Measurements from ENCODE around the gene MYO9B. TPM values are rescaled to one million over a fixed set of nuclear protein-coding genes. Genes with fewer than 3 reads are reported as not detected.
A peak's percentile ranks its signal among the peaks of the same experiment; 100 is the strongest.

MYO9B gene
- total and polyA plus RNA-seq, 2 of the 13 experiments (the other 11 are each of a cell fraction or from before 2014, with no cell fraction given) = 18.0 to 18.3 TPM

- TF ChIP-seq, protein P1, sequence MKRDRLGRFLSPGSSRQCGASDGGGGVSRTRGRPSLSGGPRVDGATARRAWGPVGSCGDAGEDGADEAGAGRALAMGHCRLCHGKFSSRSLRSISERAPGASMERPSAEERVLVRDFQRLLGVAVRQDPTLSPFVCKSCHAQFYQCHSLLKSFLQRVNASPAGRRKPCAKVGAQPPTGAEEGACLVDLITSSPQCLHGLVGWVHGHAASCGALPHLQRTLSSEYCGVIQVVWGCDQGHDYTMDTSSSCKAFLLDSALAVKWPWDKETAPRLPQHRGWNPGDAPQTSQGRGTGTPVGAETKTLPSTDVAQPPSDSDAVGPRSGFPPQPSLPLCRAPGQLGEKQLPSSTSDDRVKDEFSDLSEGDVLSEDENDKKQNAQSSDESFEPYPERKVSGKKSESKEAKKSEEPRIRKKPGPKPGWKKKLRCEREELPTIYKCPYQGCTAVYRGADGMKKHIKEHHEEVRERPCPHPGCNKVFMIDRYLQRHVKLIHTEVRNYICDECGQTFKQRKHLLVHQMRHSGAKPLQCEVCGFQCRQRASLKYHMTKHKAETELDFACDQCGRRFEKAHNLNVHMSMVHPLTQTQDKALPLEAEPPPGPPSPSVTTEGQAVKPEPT (CRISPR knock-in tag; IDR thresholded peaks at IDR 0.05; ENCODE audit: low read depth) = peak; percentile 51; the same call in 1 of the 2 replicates
- TF ChIP-seq ZFP1 (CRISPR knock-in tag; IDR thresholded peaks at IDR 0.05) (no peak), IKZF4 (CRISPR knock-in tag; IDR thresholded peaks at IDR 0.05; ENCODE audit: borderline replicate concordance, low read depth, not compliant biosample characterization) (no peak), KDM3A (CRISPR knock-in tag; IDR thresholded peaks at IDR 0.05; ENCODE audit: low read depth) (no peak), ATF7 (IDR thresholded peaks at IDR 0.05) (peak; percentile 86), ATF7 (CRISPR knock-in tag; IDR thresholded peaks at IDR 0.05) (no peak), ZNF678 (CRISPR knock-in tag; IDR thresholded peaks at IDR 0.05) (peak; percentile 72; the same call in 1 of the 2 replicates), ASH2L (IDR thresholded peaks at IDR 0.05; ENCODE audit: insufficient read length, low read depth, low read length) (peak; percentile 57), ZMAT3 (CRISPR knock-in tag; conservative IDR thresholded peaks at IDR 0.05) (no peak), SOX13 (IDR thresholded peaks at IDR 0.05) (no peak), SOX13 (CRISPR knock-in tag; conservative IDR thresholded peaks at IDR 0.05 in 1 of 2, IDR thresholded peaks at IDR 0.05 in 1 of 2) (peak in 1 of 2 experiments; percentile 30; a peak in 1 of 4 replicates), ZKSCAN8 (CRISPR knock-in tag; IDR thresholded peaks at IDR 0.05; ENCODE audit: borderline replicate concordance) (no peak), ZNF333 (CRISPR knock-in tag; IDR thresholded peaks at IDR 0.05; ENCODE audit: borderline replicate concordance) (peak; percentile 22; the same call in 1 of the 2 replicates), ZNF691 (CRISPR knock-in tag; IDR thresholded peaks at IDR 0.05; ENCODE audit: borderline replicate concordance, low read depth) (peak; percentile 30), PCBP1 (IDR thresholded peaks at IDR 0.05; ENCODE audit: borderline replicate concordance, low read depth, low read length) (peak; percentile 97), RBFOX2 (IDR thresholded peaks at IDR 0.05; ENCODE audit: low read depth, low read length) (peak; percentile 82), REL (CRISPR knock-in tag; conservative IDR thresholded peaks at IDR 0.05) (peak; percentile 63; the same call in 1 of the 2 replicates), POLR2A (IDR thresholded peaks at IDR 0.05; ENCODE audit: insufficient read depth in 1 of 2, low read depth in 2 of 2, low read length in 2 of 2) (peak; percentile 69 to 77), GATAD1 (CRISPR knock-in tag; IDR thresholded peaks at IDR 0.05) (peak; percentile 81), ZNF710 (CRISPR knock-in tag; IDR thresholded peaks at IDR 0.05; ENCODE audit: borderline replicate concordance) (no peak)
- TF ChIP-seq, protein P2, sequence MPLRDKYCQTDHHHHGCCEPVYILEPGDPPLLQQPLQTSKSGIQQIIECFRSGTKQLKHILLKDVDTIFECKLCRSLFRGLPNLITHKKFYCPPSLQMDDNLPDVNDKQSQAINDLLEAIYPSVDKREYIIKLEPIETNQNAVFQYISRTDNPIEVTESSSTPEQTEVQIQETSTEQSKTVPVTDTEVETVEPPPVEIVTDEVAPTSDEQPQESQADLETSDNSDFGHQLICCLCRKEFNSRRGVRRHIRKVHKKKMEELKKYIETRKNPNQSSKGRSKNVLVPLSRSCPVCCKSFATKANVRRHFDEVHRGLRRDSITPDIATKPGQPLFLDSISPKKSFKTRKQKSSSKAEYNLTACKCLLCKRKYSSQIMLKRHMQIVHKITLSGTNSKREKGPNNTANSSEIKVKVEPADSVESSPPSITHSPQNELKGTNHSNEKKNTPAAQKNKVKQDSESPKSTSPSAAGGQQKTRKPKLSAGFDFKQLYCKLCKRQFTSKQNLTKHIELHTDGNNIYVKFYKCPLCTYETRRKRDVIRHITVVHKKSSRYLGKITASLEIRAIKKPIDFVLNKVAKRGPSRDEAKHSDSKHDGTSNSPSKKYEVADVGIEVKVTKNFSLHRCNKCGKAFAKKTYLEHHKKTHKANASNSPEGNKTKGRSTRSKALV (CRISPR knock-in tag; IDR thresholded peaks at IDR 0.05) = peak; percentile 67; the same call in 1 of the 2 replicates
- TF ChIP-seq, protein P3, sequence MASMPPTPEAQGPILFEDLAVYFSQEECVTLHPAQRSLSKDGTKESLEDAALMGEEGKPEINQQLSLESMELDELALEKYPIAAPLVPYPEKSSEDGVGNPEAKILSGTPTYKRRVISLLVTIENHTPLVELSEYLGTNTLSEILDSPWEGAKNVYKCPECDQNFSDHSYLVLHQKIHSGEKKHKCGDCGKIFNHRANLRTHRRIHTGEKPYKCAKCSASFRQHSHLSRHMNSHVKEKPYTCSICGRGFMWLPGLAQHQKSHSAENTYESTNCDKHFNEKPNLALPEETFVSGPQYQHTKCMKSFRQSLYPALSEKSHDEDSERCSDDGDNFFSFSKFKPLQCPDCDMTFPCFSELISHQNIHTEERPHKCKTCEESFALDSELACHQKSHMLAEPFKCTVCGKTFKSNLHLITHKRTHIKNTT (CRISPR knock-in tag; IDR thresholded peaks at IDR 0.05) = no peak
Measured at GRCh38 chr19:17075035-17075863, at the start of gene MYO9B, which contains the start of gene HAUS8 (continued).
